ENCODE data around the gene LYVE1.

LYVE1 gene

DNA sequence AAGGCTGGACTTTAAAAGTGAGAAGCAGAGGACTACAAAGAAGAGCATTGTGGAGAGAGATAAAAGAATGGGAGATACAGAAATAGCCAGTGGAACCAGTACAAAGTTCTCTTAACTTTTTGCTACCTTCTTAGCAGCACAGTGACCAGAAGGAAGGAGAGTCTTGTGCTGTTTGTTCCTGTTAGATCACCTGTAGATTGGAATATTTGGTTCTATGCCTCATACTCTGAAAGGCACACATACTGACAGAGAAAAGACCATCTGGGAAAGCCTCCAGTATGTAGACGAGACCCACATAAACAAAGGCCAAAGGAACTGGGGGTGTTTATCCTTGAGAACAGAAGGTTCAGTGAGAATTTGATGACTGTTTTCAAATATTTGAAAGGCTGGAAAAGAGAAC lies 46.2 kb downstream of the LYVE1 start:
- Histone ChIP-seq H3K4me1 (ENCODE audit: insufficient read depth, low read length) (no peaks in the 10 kb centered on the region), H3K9me3 (ENCODE audit: low read length) (no peaks in the 10 kb centered on the region), H3K27me3 (ENCODE audit: insufficient read depth, low read length) (no peaks in the 10 kb centered on the region), H3K36me3 (ENCODE audit: insufficient read depth, low read length) (peaks cover 47% of the 10 kb centered on the region), H2AFZ (ENCODE audit: low read depth, low read length) (no peak overlapping the region), H3K4me3 (ENCODE audit: low read length) (no peak overlapping the region)

GRCh38 chr11:10520562-10520961 lies 47.9 kb downstream of the LYVE1 start:
- H3K4me1 ChIP-seq (ENCODE audit: insufficient read depth, low read length), result no peaks in the 10 kb centered on the region
- no peak overlapping the region for H3K4me3 ChIP-seq (ENCODE audit: low read length)
- H3K27me3 ChIP-seq (ENCODE audit: insufficient read depth, low read length), result no peaks in the 10 kb centered on the region
- H2AFZ ChIP-seq (ENCODE audit: low read depth, low read length), result no peak overlapping the region
- H3K36me3 ChIP-seq (ENCODE audit: insufficient read depth, low read length), result peaks cover 41% of the 10 kb centered on the region
- H3K9me3 ChIP-seq (ENCODE audit: low read length), result no peaks in the 10 kb centered on the region

DNA sequence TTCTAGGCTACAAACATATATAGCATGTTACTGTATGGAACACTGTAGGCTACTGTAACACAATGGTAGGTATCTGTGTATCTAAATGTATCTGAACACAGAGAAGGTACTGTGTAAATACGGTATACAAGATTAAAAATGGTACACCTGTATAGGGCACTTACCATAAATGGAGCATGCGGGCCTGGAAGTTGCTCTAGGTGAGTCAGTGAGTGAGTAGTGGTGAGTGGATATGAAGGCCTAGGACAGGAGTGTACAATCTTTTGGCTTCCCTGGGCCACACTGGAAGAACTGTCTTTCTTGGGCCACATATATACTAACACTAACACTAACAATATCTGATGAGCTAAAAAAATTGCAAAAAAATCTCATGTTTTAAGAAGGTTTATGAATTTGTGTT lies 48.8 kb downstream of the LYVE1 start:
- Histone ChIP-seq H3K4me1 (ENCODE audit: insufficient read depth, low read length) (peaks cover 7% of the 10 kb centered on the region), H3K36me3 (ENCODE audit: insufficient read depth, low read length) (peaks cover 35% of the 10 kb centered on the region), H2AFZ (ENCODE audit: low read depth, low read length) (no peak overlapping the region), H3K9me3 (ENCODE audit: low read length) (no peaks in the 10 kb centered on the region), H3K27me3 (ENCODE audit: insufficient read depth, low read length) (no peaks in the 10 kb centered on the region), H3K4me3 (ENCODE audit: low read length) (no peak overlapping the region)

GRCh38 chr11:10518891-10519290 lies 49.6 kb downstream of the LYVE1 start:
- Histone ChIP-seq H3K36me3 (ENCODE audit: insufficient read depth, low read length) (peaks cover 31% of the 10 kb centered on the region), H3K4me1 (ENCODE audit: insufficient read depth, low read length) (peaks cover 8% of the 10 kb centered on the region), H3K4me3 (ENCODE audit: low read length) (no peak overlapping the region), H2AFZ (ENCODE audit: low read depth, low read length) (no peak overlapping the region), H3K27me3 (ENCODE audit: insufficient read depth, low read length) (no peaks in the 10 kb centered on the region), H3K9me3 (ENCODE audit: low read length) (no peaks in the 10 kb centered on the region)

DNA sequence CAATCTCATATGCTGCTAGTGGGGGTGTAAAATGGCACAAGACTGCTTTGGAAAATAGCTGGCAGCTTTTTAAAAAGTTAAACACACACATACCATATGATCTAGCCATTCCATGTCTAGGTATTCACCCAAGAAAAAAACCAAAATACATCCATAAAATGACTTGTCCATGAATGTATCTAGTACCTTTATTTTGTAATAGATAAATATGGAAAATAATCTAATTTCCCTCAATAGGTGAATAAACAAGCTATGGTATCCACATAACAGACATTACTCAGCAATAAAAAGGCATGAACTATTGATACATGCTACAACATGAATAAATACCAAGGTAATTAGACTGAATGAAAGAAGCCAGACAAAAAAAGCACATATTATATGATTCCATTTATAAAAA lies 50.3 kb downstream of the LYVE1 start:
- no peaks in the 10 kb centered on the region for H3K9me3 ChIP-seq (ENCODE audit: low read length)
- no peaks in the 10 kb centered on the region for H3K27me3 ChIP-seq (ENCODE audit: insufficient read depth, low read length)
- peaks cover 8% of the 10 kb centered on the region for H3K4me1 ChIP-seq (ENCODE audit: insufficient read depth, low read length)
- no peak overlapping the region for H2AFZ ChIP-seq (ENCODE audit: low read depth, low read length)
- H3K36me3 ChIP-seq (ENCODE audit: insufficient read depth, low read length), result peaks cover 24% of the 10 kb centered on the region
- no peak overlapping the region for H3K4me3 ChIP-seq (ENCODE audit: low read length)

- Histone ChIP-seq H3K9me3 (ENCODE audit: low read length) (no peaks in the 10 kb centered on the region), H3K36me3 (ENCODE audit: insufficient read depth, low read length) (peaks cover 8% of the 10 kb centered on the region), H3K4me3 (ENCODE audit: low read length) (no peak overlapping the region), H2AFZ (ENCODE audit: low read depth, low read length) (no peak overlapping the region), H3K27me3 (ENCODE audit: insufficient read depth, low read length) (no peaks in the 10 kb centered on the region), H3K4me1 (ENCODE audit: insufficient read depth, low read length) (peaks cover 8% of the 10 kb centered on the region)
Observed at GRCh38 chr11:10515418-10515817, 53.0 kb downstream of the LYVE1 start.

- Histone ChIP-seq H3K9me3 (ENCODE audit: low read length) (no peaks in the 10 kb centered on the region), H3K4me3 (ENCODE audit: low read length) (no peak overlapping the region), H3K36me3 (ENCODE audit: insufficient read depth, low read length) (peaks cover 6% of the 10 kb centered on the region), H3K27me3 (ENCODE audit: insufficient read depth, low read length) (no peaks in the 10 kb centered on the region), H2AFZ (ENCODE audit: low read depth, low read length) (no peak overlapping the region), H3K4me1 (ENCODE audit: insufficient read depth, low read length) (peaks cover 8% of the 10 kb centered on the region)
Observed at GRCh38 chr11:10514709-10515108, 53.8 kb downstream of the LYVE1 start.

GRCh38 chr11:10514202-10514601 lies 54.3 kb downstream of the LYVE1 start:
- Histone ChIP-seq H2AFZ (ENCODE audit: low read depth, low read length) (no peak overlapping the region), H3K36me3 (ENCODE audit: insufficient read depth, low read length) (peaks cover 2% of the 10 kb centered on the region), H3K4me3 (ENCODE audit: low read length) (no peak overlapping the region), H3K9me3 (ENCODE audit: low read length) (no peaks in the 10 kb centered on the region), H3K4me1 (ENCODE audit: insufficient read depth, low read length) (peaks cover 8% of the 10 kb centered on the region), H3K27me3 (ENCODE audit: insufficient read depth, low read length) (no peaks in the 10 kb centered on the region)

- Histone ChIP-seq H3K27me3 (ENCODE audit: insufficient read depth, low read length) (no peaks in the 10 kb centered on the region), H3K9me3 (ENCODE audit: low read length) (no peaks in the 10 kb centered on the region), H3K4me1 (ENCODE audit: insufficient read depth, low read length) (peaks cover 8% of the 10 kb centered on the region), H2AFZ (ENCODE audit: low read depth, low read length) (no peak overlapping the region), H3K4me3 (ENCODE audit: low read length) (peak overlapping the region; percentile 11), H3K36me3 (ENCODE audit: insufficient read depth, low read length) (peaks cover 2% of the 10 kb centered on the region)
Observed at GRCh38 chr11:10511181-10511621, 57.3 kb downstream of the LYVE1 start.

Measured in neuron (in vitro differentiated cells).